Inflammatory macrophage (primary cell): Measurements from ENCODE around the gene TNFSF15.

ENCODE experiments used
- DNase-seq, 2 donors: peaks; one replicate each; pipeline ENCODE4 v3.0.0-alpha.2; 2020 to 2022

TNFSF15 gene

DNA sequence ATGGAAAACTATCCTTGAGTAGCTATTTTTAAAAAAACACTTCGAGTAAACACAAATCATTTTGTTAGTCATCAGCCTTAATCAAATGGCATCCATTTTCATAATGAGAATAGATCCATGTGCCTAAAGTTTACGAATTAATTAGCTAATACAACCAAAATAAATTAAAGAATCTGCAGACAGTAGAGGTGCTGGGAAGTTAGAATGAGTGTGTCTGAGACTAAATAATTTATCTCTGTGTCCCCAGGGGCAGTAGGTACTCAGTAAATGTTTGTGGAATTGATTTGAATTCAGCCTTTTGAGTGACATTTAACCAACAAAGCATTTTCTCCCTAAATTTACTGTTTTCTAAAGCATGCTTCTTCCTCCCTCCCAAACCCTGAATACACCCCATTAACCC is 18.6 kb downstream of the TNFSF15 start:
- no peak for DNase-seq

DNA sequence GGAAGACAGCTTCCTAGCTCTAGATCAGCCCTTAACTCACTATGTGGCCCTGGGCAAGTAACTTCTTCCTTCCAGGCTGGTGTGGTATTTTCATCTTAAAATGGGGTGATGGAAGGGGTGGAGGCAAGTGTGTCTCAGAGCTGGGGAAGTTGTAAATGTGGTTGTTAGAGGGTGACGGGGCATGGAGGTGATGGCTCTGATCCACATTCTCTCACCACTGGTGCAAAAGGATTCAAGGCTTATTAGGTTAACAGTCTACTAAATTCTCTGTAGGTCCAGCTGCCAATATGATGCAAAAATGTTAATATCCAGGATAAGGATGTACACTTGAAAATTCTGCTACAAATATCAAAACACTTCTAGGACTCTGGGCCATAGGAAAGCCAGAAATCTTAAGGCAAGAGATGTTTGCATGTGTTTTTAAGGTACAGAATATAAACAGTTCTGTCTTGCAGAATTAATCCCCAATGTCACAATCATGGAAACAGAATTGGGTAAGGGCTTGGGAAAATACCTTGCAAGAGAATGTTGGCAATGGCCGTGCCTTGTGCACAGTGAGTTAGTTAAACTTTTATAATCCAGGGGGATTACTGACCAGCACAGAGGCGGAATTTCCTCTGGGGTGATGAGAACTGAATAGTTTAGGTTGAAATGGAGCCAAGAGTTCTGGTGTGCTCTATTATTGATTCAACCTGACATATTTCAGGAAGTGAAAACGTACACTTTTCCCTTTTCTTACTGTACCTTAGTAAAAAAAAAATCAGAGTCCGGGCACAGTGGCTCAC is 19.8 kb downstream of the TNFSF15 start:
- no peak for DNase-seq

DNA sequence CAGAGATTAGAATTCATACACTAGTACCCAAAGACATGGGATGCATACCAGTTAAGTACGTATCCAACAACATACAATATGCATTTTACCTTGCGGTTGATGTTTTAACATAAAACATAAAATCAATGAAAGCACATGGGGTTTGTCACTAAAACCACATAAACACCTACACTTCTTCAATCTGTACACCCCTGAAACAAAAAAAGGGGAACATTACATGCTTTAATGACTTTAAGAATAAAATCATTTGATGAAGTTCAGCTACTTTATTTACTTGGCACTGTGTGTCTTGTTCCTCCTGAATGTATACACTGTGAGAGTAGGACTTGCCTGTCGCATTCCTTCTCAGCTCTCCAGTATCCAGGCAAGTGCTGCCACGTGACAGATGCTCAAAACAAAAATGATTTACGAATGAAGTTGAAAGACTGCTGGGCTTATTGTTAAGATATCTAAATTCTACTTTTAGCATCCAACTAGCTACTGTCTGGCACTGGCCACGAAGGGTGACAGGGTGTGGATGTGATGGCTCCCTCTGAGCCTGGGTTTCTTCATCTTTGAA is 21.0 kb downstream of the TNFSF15 start:
- no peak for DNase-seq

DNA sequence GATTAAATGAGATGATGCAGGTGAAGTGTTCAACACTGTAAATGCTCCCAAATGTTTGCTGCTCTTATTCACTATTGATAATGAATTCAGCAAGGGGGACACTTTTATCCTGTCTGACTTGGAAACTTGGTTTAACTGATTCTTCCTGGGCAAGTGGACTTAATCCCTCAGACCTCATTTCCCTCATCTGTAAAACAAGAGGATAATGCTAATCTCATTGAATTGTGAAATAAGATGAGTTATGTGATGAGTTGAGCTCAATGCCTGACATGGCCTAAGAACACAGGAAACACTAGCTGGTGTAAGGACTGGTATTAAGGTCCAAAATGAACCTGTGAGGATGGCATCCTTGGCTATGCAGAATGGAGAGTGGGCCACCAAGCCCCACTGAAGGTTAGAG is 23.3 kb downstream of the TNFSF15 start:
- DNase-seq: no peak

DNA sequence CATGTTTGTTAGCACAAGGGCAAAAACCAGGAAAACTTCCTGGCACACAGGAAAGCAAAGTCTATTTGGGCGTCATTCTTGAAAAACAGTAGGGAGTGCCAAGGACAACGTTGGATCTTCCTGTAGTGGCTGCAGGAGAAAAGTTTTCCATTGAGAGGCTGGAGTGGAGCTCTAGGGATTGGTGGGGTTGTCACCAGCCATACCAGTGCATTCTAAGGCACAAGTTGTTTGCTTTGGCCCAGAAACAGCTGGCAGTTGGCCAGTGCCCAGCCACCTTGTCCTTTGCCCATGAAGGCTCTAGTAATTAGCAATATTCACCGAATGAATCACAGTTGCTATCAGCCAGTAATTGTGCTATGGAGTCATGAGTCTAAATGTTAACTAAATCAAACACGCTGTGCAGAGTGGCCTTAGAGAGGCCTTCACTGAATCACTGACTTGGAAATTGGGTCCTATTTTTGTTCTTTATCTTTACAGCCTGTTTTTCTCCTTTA is 26.4 kb downstream of the TNFSF15 start:
- no peak for DNase-seq

DNA sequence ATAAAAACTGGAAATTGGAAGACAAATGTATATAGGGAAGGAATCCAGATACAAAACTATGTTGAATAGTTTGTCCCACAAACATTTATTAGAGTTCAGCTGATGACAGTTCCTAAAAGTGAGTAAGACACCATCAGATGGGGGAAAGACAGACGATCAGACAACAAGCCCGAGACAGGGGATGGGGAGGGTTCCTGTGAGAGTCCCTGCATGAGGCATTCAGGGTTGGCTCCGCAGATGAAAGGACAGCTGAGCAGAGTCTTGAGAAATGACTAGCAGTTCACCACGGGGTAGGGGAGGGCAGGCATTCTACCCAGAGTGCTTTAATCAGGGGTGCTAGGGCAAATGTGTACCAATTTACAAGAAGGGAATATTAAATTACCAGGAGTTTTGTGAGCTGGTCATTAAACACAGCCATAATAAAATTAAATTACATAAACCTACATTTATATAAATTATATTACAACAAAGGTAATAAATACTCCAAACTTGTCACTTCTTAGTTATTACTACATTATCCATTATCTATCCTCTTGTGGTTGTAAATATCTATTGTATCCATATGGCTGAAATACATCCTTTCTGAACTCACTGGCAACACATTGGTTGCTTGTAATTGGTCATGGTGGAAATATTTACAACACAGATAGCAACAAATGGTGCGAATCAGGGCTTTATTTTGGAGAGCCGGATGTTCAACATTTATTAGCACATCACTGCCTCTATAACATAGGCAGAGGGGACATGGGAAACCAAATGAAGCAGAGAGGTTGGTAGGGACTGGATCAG is 27.8 kb downstream of the TNFSF15 start:
- DNase-seq: no peak

DNA sequence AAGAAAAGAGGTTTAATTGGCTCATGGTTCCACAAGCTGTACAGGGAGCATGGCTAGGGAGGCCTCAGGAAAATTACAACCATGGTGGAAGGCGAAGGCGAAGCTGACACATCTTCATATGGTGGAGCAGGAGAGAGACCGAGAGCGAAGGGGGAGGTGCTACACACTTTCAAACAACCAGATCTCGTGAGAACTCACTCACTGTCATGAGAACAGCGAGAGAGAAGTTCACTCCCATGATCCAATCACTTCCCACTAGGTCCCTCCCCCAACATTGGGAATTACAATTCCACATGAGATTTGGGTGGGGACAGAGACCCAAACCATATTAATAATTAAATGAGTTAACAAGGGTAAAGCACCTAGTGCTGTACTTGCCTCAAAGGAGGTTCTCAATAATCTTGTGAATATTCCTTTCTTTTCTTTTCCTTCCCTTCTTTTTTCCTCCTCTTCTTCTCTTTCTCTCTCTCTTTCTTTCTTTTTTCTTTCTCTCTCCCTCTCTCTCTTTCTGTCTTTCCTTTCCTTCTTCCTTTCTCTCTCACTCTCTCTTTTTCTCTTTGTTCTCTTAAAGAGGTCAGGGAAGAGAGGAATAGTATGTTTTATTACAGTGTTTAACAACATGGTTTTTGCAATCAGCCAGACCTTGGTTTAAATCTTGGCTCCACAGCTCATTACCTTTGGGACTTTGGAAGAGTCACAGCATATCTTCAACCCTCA is 29.0 kb downstream of the TNFSF15 start:
- DNase-seq: no peak

DNA sequence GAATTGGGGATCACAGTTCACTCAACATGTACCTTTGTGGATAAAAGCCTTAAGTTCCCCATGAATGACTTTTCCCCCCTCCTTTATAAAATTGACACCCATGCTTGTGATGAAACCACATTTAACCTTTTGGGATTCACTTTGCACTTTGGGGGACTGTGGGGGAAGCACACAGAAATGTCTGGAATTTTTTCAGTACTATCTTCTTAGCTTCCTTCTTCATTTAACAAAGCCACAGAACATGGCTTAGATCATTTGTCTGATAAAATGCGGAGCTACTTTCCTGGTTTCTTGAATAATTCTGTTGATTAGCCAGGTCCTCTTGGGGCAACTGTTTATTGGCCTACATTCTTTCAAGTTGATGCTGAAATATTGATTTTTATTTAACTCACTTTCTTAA is 29.9 kb downstream of the TNFSF15 start:
- DNase-seq: no peak

DNA sequence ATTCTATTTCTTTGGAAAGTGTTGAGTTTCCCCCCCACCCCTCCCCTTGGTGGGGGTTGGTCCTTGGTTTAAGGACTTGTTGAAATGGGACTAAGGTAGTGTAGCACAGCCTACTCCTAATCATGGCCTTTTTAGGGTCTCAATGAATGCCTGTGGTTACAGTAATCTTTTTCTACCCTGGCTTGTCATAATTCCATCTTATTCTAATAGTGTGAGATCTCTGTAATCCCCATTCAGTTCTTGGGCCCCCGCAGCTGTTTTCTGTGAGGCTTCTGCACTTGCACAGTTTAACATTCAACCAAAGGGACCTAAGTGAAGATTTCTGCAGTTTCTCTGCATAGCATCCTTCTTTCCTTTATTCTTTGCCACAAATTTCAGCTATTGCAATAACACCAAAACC is 30.7 kb downstream of the TNFSF15 start:
- no peak for DNase-seq

DNA sequence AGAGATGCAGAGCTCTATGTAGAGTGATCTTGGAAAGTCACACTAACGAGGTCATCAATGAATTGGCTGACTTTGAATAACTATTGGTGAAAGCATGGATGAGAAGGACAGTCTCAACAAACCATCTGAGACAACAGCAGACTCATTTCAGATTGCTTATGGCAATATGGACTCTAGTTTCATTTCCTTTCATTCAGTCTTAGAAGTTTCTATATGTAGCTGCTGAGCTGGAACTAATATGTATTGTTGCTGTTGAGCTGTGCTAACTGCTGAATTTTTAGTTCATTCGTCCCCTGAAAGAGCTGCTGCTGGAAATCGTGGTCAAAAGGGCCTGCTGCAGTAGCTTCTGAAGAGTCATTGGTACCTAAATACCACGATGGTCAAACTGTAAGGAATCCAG is 31.3 kb downstream of the TNFSF15 start:
- DNase-seq: no peak

DNA sequence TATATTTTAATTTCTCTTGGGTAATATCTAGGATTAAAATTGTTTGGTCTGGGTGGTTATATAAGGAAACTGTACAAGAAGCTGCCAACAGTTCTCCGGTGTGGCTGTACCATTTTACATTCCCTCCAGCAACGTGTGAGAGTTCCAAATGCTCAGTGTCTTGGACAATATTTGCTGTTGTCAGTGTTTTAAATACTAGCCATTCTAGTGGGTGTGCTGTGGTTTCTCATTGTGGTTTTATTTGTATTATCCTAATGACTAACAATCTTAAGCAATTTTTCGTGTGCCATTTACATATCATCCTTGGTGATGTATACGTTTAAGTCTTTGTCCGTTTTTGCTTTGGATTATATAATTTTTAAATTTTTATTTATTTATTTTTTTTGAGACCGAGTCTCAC is 34.0 kb downstream of the TNFSF15 start:
- DNase-seq: no peak

DNA sequence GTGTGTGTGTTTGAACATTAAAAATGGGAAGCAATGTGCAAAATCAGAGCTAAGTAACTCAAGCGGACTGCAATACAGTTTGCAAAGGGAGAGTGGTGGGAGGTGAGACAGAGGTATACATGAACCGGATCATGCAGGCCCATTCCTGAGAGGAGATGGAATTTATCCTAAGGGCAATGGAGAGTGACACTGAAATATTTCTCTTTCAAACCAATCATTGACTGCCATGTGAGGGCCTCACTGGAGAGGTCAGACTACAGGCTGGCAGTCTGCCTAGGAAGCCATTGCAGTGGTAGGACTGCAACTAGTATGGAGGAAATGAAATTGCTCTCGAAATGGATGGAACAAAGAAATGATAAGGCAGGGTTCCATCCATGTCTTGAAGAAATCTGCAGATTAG is 34.8 kb downstream of the TNFSF15 start:
- peak in 1 of 2 donors; percentile 34 for DNase-seq

DNA sequence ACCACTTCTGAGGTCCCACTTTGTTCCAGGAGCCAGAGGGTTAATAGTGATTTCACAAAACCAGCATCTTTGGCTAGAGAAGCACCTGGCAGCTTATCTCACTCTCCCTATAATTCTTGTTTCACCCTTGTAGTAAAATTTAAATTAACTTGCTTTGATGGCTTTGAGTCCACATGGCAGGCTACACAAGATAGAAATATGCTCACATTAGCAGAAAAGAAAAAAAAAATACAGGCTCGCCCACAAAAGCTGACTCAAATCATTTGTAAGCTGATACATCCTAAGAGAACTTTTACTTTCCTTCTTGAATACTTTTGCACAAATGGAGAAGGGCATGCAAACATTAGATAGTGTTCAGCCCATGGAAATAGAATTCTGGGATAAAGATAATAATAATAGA is 36.2 kb downstream of the TNFSF15 start:
- no peak for DNase-seq

DNA sequence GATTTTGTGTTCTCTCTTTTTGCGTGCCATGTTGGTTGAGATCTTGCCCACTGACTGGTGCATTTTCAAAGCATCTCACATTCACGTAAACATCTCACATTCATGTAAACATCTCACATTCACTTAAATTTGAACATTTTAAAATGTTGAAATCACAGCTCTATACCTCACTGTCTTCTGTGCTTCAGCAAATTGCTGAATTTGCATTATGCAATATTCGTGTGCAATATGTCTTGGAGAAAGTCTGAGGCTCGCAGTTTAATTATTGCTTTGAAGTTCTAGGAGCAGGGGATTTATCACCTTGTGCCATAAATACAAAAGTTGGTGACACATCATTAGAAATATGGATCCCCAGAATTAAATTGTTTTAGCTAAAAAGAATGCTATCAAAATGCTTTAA is 42.6 kb downstream of the TNFSF15 start:
- DNase-seq: no peak

DNA sequence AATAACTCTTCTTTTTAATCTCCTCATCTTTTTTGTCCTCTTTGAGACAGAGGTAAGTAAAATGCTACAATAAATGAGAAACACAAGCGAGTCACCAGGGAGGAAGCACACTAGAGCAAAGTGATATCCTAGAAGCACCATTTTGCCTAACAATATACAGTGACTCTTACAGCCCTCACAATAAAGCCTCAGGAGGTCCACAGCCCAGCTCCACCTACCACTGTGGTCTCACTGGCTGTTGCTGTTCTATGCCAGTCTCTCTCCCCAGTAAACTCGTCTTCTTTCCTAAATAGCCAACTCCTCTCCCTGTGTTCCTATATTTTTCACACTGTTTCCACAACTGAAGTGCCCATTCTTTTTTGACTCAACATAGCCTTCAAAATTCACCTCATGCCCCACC is 44.3 kb downstream of the TNFSF15 start:
- DNase-seq: no peak

DNA sequence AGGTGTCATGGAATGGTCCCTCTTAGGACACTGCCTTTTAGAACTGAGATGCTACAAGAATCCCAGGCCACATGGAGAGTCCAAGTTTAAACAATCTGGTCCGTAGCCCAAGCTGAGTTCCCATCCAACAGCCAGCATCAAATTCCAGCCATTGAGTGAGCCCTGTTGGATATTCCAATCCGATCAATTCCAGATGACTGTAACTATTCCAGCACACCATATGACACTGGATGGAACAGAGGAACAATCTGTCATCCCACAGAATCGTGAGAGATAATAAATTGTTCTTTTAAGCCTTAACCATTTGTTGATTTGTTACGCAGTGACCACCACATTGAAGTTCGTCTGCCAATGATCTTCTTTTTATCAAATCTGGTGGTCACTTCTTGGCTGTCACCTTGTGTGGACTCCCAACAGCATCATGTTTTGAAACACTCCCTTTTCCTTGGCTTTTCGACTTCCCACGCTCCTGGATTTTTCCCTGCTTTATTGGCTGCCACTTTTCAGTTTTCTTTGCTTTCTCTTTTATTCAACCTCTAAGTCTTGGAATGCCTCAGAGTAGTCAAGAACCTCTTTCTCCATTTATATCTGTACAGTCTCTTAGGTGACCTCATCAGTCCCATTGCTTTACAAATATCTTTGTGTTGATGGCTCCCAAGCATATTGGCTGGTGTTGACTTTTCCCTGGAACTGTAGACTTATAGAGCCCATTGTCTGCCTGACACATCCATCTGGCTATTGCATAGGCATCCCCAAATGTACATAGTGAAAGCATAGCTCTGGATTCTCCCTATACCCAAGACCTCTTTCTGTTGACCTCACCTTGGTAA is 46.1 kb downstream of the TNFSF15 start:
- no peak for DNase-seq

DNA sequence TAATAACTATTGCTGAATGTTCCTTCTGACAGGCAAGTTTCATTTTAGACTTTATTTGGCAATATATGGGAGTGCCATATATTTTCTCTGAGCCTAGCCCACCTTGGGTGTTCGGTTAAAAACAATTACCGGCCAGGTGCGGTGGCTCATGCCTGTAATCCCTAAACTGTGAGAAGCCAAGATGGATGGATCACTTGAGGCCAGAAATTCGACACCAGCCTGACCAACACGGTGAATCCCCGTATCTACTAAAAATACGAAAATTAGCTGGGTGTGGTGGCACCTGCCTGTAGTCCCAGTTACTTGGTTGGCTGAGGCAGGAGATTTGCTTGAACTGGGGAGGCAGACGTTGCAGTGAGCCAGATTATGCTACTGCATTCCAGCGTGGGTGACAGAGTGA is 47.9 kb downstream of the TNFSF15 start:
- DNase-seq: no peak

DNA sequence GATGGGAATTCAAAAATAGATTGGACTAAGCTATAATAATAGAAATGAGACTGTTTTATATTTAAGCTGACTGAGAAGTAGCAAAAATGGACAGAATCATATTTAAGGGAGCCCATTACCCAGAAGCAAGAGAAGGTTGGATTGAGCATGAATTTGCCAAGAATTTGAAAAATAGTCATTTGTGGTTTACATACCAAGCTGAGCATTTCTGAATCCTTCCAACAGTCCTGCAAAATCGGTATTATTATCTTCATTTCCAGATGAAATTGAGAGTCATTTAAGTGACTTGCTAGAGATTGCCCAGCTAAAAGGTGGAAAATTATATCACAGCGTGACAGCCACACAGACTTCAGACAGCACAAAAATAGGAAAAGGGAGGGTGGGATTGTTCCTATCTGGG is 48.4 kb downstream of the TNFSF15 start:
- DNase-seq: no peak

DNA sequence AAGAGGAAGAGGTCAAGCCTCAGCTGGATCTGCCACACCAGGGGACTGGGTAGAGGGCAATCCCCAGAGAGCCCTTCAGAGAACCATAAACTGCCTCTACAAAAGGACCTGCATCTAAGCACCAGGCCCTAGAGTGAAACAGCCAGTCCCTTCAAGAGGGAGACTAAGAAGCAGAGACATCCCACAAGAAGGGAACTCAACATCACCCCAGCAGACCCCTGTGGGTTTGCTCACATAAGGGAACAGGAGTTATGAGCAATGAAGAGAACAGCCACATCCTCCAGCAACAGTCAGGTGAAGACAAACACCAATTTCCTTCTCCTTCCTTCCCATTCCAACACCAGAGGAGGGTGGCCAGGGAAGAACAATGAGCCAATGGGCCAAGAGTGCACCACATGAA is 48.9 kb downstream of the TNFSF15 start:
- DNase-seq: no peak

DNA sequence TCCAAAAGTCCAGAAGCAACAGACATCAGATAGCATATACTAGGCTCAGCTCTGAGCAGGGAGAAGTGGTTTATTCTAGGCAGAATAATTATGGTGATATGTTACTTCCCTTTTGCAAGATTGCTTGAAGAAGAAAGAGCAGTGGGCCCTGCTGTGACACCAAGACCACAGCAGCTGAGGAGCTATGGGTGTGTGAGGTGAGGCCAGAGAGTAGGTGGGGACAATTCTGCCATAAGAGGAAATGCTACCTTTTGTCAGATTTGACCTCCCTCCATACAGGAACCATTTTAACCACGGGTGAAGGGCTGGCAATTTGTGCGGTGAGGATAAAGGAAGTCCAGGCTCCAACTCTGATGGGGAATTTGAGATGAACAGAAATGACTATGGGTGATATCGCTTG is 51.3 kb downstream of the TNFSF15 start:
- DNase-seq: peak; percentile 37 to 51

DNA sequence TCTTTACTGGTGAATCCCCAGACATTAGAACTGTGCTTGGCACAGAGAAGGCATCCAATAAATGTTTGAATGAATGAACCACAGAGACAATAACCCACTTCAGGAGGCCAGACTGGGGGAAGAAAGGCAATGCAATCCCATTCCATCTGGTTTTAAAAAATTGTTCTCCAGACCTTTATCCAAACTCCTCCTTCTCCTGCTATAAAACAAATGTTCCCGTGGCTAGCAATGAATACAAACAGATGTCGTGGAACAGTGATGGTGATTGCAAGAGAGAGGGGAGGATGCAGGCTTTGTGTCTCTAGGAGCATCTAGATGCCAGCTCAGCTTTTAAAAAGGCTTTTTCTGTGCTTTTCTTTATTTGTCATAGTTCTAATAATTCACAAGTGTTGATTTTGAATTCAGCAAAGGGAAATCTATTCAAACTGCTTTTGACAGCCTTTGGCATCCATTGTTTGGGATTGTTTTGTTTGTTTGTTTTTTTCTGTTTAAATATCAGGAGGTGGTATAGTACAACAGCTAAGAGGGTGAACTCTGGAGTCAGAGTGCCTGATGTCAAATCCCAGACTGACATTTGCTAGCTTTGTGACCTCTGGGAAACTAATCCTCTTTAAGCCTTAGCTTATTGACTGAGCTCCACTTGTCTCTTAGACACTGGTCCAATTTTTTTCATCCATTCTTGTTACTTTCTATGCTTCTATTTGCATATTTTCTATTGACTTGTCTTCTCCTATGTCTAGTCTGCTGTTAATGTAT is 59.1 kb downstream of the TNFSF15 start:
- DNase-seq: no peak
